ENCODE measurements around the gene GARIN1A.

The GARIN1A gene

GRCh38 chr7:128710481-128710880 is 38.4 kb downstream of the GARIN1A start:
- DNase-seq (ENCODE audit: insufficient read length, low spot score): no peak
- FAIRE-seq: no peak

GRCh38 chr7:128713794-128714193 is 41.7 kb downstream of the GARIN1A start:
- no peak for DNase-seq (ENCODE audit: insufficient read length, low spot score)
- no peak for FAIRE-seq

- DNase-seq (ENCODE audit: insufficient read length, low spot score) (no peak), FAIRE-seq (no peak)
Observed at GRCh38 chr7:128714701-128715495, 42.8 kb downstream of the GARIN1A start.

- DNase-seq (ENCODE audit: insufficient read length, low spot score): no peak
- FAIRE-seq: no peak
Observed at GRCh38 chr7:128718967-128719642, 47.0 kb downstream of the GARIN1A start.

GRCh38 chr7:128721376-128721775 is 49.3 kb downstream of the GARIN1A start:
- DNase-seq (ENCODE audit: insufficient read length, low spot score) (no peak), FAIRE-seq (no peak)

Measured in GM19239 (cell line).